Astrocyte (in vitro differentiated cells and primary cell): ENCODE results near the gene INPP5J. TPM values are rescaled to one million over a fixed set of nuclear protein-coding genes. Genes with fewer than 3 reads are reported as not detected.

Experiments used
- DNase-seq: peaks from one replicate; pipeline ENCODE4 v3.0.0-alpha.2; 2010; ENCODE audit warnings: low read depth
- FAIRE-seq: peaks from 2 replicates; lab custom pipeline; 2011; peaks lifted over from hg19 to GRCh38; lab: Jason Lieb, UNC
- H2AFZ ChIP-seq: 2 replicates; pipeline ENCODE4 v1.6.0; 2012; ENCODE audit warnings: low read depth, low read length, inconsistent platforms
- H3K27ac ChIP-seq: 2 replicates; pipeline ENCODE4 v1.5.1; 2011; ENCODE audit warnings: low read depth, low read length, inconsistent platforms
- H3K27me3 ChIP-seq: 2 replicates; pipeline ENCODE4 v1.6.0; 2011; ENCODE audit warnings: low read length, inconsistent platforms; ENCODE audit not compliant: insufficient read depth
- H3K36me3 ChIP-seq: 2 replicates; pipeline ENCODE4 v1.5.1; 2011; ENCODE audit warnings: low read length, inconsistent platforms; ENCODE audit not compliant: insufficient read depth
- H3K4me1 ChIP-seq: 2 replicates; pipeline ENCODE4 v1.5.1; 2011; ENCODE audit warnings: low read length, inconsistent platforms; ENCODE audit not compliant: insufficient read depth
- H3K4me2 ChIP-seq: 2 replicates; pipeline ENCODE4 v1.6.0; 2012; ENCODE audit warnings: low read length, inconsistent platforms
- H3K4me3 ChIP-seq: 2 replicates; pipeline ENCODE4 v1.5.1; 2011; ENCODE audit warnings: low read depth, mild to moderate bottlenecking, low read length, inconsistent platforms; ENCODE audit not compliant: insufficient read depth
- H3K79me2 ChIP-seq: 2 replicates; pipeline ENCODE4 v1.6.0; 2012; ENCODE audit warnings: mild to moderate bottlenecking, low read length, inconsistent platforms; ENCODE audit not compliant: insufficient read depth
- H3K9ac ChIP-seq: 2 replicates; pipeline ENCODE4 v1.6.0; 2012; ENCODE audit warnings: mild to moderate bottlenecking, low read length, inconsistent platforms
- H3K9me3 ChIP-seq: 2 replicates; pipeline ENCODE4 v1.5.1; 2012; ENCODE audit warnings: low read depth, mild to moderate bottlenecking, low read length, inconsistent platforms; ENCODE audit not compliant: insufficient read depth
- H4K20me1 ChIP-seq: 2 replicates; pipeline ENCODE4 v1.6.0; 2012; ENCODE audit warnings: low read length, inconsistent platforms; ENCODE audit not compliant: insufficient read depth
- H3K27ac Mint-ChIP-seq: one replicate; pipeline ENCODE4 v1.8.0; 2021; ENCODE audit warnings: mild to moderate bottlenecking, mixed read lengths; ENCODE audit not compliant: unreplicated experiment
- H3K27me3 Mint-ChIP-seq: one replicate; pipeline ENCODE4 v1.8.0; 2021; ENCODE audit warnings: low read depth, mixed read lengths; ENCODE audit not compliant: unreplicated experiment
- H3K36me3 Mint-ChIP-seq: one replicate; pipeline ENCODE4 v1.8.0; 2021; ENCODE audit warnings: low read depth, mixed read lengths; ENCODE audit not compliant: unreplicated experiment
- H3K4me1 Mint-ChIP-seq: one replicate; pipeline ENCODE4 v1.8.0; 2021; ENCODE audit warnings: low read depth, mixed read lengths; ENCODE audit not compliant: unreplicated experiment
- H3K4me3 Mint-ChIP-seq: one replicate; pipeline ENCODE4 v1.8.0; 2021; ENCODE audit warnings: mild to moderate bottlenecking, moderate library complexity, mixed read lengths; ENCODE audit not compliant: unreplicated experiment
- H3K9me3 Mint-ChIP-seq: one replicate; pipeline ENCODE4 v1.8.0; 2021; ENCODE audit warnings: mild to moderate bottlenecking, mixed read lengths; ENCODE audit not compliant: unreplicated experiment
- EZH2 ChIP-seq: IDR thresholded peaks from 2 replicates; pipeline ENCODE4 v1.6.1; 2012; ENCODE audit warnings: mild to moderate bottlenecking, low read length, inconsistent platforms; ENCODE audit not compliant: insufficient read depth
- total RNA-seq: library from RNA; stranded (reverse); gene quantifications from 2 replicates; pipeline ENCODE4 v1.2.1, GENCODE V29; 2021
- TF ChIP-seq, protein P1 (sequence below): IDR thresholded peaks from 2 replicates; pipeline ENCODE4 v1.5.1; 2011; ENCODE audit warnings: low read depth, mild to moderate bottlenecking, inconsistent platforms, low read length, moderate library complexity; ENCODE audit not compliant: insufficient read depth

INPP5J gene
- total RNA-seq, 1 donor from 2014 or later: 3.0 TPM

DNA sequence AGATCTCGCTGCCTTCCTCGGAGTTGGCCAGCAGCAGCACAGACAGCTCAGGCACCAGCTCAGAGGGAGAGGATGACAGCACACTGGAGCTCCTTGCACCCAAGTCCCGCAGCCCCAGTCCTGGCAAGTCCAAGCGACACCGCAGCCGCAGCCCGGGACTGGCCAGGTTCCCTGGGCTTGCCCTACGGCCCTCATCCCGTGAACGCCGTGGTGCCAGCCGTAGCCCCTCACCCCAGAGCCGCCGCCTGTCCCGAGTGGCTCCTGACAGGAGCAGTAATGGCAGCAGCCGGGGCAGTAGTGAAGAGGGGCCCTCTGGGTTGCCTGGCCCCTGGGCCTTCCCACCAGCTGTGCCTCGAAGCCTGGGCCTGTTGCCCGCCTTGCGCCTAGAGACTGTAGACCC lies 11.1 kb downstream of the INPP5J start:
- no peaks in the 10 kb centered on the region for H3K4me1 Mint-ChIP-seq
- H3K4me1 ChIP-seq: no peaks in the 10 kb centered on the region
- H3K79me2 ChIP-seq: no peaks in the 10 kb centered on the region
- FAIRE-seq: no peak
- no peaks in the 10 kb centered on the region for H3K9me3 ChIP-seq
- H4K20me1 ChIP-seq: no peaks in the 10 kb centered on the region
- H3K36me3 Mint-ChIP-seq: peaks cover 6% of the 10 kb centered on the region
- no peak overlapping the region for H3K9ac ChIP-seq
- no peak overlapping the region for H3K27ac ChIP-seq
- no peaks in the 10 kb centered on the region for H3K36me3 ChIP-seq
- H3K27me3 Mint-ChIP-seq: peaks cover 17% of the 10 kb centered on the region
- no peak overlapping the region for H3K4me3 ChIP-seq
- no peak for DNase-seq
- H3K4me3 Mint-ChIP-seq: no peak overlapping the region
- no peak overlapping the region for H3K4me2 ChIP-seq
- peaks cover 2% of the 10 kb centered on the region for H3K27me3 ChIP-seq
- H2AFZ ChIP-seq: no peak overlapping the region
- H3K27ac Mint-ChIP-seq: no peak overlapping the region
- H3K9me3 Mint-ChIP-seq: no peaks in the 10 kb centered on the region
- TF ChIP-seq EZH2: no peak
- TF ChIP-seq, protein P1, sequence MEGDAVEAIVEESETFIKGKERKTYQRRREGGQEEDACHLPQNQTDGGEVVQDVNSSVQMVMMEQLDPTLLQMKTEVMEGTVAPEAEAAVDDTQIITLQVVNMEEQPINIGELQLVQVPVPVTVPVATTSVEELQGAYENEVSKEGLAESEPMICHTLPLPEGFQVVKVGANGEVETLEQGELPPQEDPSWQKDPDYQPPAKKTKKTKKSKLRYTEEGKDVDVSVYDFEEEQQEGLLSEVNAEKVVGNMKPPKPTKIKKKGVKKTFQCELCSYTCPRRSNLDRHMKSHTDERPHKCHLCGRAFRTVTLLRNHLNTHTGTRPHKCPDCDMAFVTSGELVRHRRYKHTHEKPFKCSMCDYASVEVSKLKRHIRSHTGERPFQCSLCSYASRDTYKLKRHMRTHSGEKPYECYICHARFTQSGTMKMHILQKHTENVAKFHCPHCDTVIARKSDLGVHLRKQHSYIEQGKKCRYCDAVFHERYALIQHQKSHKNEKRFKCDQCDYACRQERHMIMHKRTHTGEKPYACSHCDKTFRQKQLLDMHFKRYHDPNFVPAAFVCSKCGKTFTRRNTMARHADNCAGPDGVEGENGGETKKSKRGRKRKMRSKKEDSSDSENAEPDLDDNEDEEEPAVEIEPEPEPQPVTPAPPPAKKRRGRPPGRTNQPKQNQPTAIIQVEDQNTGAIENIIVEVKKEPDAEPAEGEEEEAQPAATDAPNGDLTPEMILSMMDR: no peak

DNA sequence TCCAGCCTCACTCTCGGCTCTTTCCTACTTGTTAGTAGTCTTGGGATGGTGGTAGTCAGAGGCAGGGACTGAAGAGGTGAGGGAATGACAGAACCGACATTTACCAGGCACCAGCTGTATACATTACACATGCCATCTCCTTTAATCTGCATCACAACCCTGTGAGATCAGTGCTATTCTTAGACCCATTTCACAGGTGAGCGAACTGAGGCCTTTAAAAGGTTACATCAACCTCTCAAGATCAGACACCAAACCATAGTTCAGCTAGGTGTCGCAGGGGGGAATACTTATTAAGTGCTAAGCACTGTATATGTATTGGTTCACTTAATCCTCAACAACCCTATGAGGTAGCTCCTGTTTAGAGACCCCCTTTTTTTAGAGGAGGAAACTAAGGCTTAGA lies 11.9 kb downstream of the INPP5J start:
- Mint-ChIP-seq H3K4me1 (no peaks in the 10 kb centered on the region), H3K36me3 (peaks cover 6% of the 10 kb centered on the region), H3K4me3 (no peak overlapping the region), H3K27me3 (peaks cover 24% of the 10 kb centered on the region), H3K9me3 (no peaks in the 10 kb centered on the region), H3K27ac (no peak overlapping the region)
- no peak overlapping the region for H3K9ac ChIP-seq
- no peaks in the 10 kb centered on the region for H3K4me1 ChIP-seq
- H3K79me2 ChIP-seq: no peaks in the 10 kb centered on the region
- no peaks in the 10 kb centered on the region for H4K20me1 ChIP-seq
- H3K27me3 ChIP-seq: peaks cover 7% of the 10 kb centered on the region
- TF ChIP-seq, protein P1: no peak
- TF ChIP-seq EZH2: no peak
- FAIRE-seq: no peak
- H3K4me2 ChIP-seq: no peak overlapping the region
- H3K4me3 ChIP-seq: no peak overlapping the region
- no peak overlapping the region for H3K27ac ChIP-seq
- H3K36me3 ChIP-seq: no peaks in the 10 kb centered on the region
- H2AFZ ChIP-seq: no peak overlapping the region
- no peaks in the 10 kb centered on the region for H3K9me3 ChIP-seq
- DNase-seq: no peak

DNA sequence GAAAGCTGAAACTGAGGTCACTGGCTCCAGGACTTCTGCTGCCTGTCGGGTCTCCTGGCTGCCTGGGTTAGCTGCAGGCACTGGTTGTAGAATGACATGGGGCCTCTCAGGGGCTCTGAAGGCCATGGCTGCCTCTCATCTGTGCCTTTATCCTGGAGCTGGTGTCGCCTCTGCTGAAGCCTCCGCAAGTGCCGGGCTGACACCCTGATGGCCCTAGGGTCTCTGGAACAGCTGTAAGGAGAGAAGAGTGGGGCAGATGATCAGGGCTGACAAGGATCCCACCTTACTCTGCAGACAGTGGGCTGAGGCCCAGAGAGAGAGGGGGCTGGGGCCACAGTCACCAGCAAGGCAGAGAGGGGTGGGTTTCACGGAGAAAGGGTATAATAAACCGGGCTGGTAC lies 12.9 kb downstream of the INPP5J start:
- no peak overlapping the region for H3K4me3 Mint-ChIP-seq
- Histone ChIP-seq H3K9me3 (no peaks in the 10 kb centered on the region), H2AFZ (no peak overlapping the region), H3K9ac (no peak overlapping the region), H3K36me3 (no peaks in the 10 kb centered on the region), H3K79me2 (no peaks in the 10 kb centered on the region), H3K4me2 (no peak overlapping the region), H3K4me1 (peaks cover 3% of the 10 kb centered on the region), H3K27ac (no peak overlapping the region), H3K4me3 (no peak overlapping the region), H4K20me1 (no peaks in the 10 kb centered on the region), H3K27me3 (peaks cover 7% of the 10 kb centered on the region)
- TF ChIP-seq, protein P1: no peak
- TF ChIP-seq EZH2: no peak
- DNase-seq (no peak), FAIRE-seq (no peak)
- no peaks in the 10 kb centered on the region for H3K9me3 Mint-ChIP-seq
- peaks cover 32% of the 10 kb centered on the region for H3K27me3 Mint-ChIP-seq
- H3K36me3 Mint-ChIP-seq: peaks cover 6% of the 10 kb centered on the region
- H3K4me1 Mint-ChIP-seq: no peaks in the 10 kb centered on the region
- H3K27ac Mint-ChIP-seq: no peak overlapping the region
